ENCODE measurements around the gene CASP3. TPM values are rescaled to one million over a fixed set of nuclear protein-coding genes. Genes with fewer than 3 reads are reported as not detected.
"Not testable (repeated sequence)": the region's sequence is repeated elsewhere in the genome, so short reads cannot be mapped to it uniquely, and the experiment has no call there.

The CASP3 gene
- total RNA-seq, 4 donors from 2014 or later = 6.2 to 147 (median 35.1) TPM

GRCh38 chr4:184593461-184593860 lies 55.8 kb downstream of the CASP3 start:
- TF ChIP-seq POLR2AphosphoS5 (IDR thresholded peaks at IDR 0.05) = no peak
- no peak for TF ChIP-seq EP300 (IDR thresholded peaks at IDR 0.05; ENCODE audit: low read depth)
- TF ChIP-seq POLR2A (IDR thresholded peaks at IDR 0.05) = no peak
- no peak for TF ChIP-seq CTCF (IDR thresholded peaks at IDR 0.05)
- intact Hi-C loops (cut with DNase I; ENCODE audit: low total_unique reads) (no loop called here), in situ Hi-C loops (cut with MboI; ENCODE audit: low pct_ligation_motif_present in 1 of 4, low pct_unique_long_range_greater_than_20kb in 1 of 4, low sequenced_read_pairs in 3 of 4) (no loop called here)
- H3K9me3 ChIP-seq = no peaks in the 10 kb centered on the region
- no peak overlapping the region for H3K27ac ChIP-seq
- no peaks in the 10 kb centered on the region for H3K4me1 ChIP-seq
- DNase-seq = no peak
- WGBS, 2 donors (ENCODE audit: low coverage in 1 of 2) = 94 to 95% methylated on average over 2 to 6 of the region's 6 CpGs
- H3K36me3 ChIP-seq = no peaks in the 10 kb centered on the region
- no peaks in the 10 kb centered on the region for H3K27me3 ChIP-seq
- no peak overlapping the region for H3K4me3 ChIP-seq

- intact Hi-C loops (cut with DNase I; ENCODE audit: low total_unique reads); H3K4me1 ChIP-seq; H3K9me3 ChIP-seq; DNase-seq; H3K36me3 ChIP-seq; H3K4me3 ChIP-seq; in situ Hi-C loops (cut with MboI; ENCODE audit: low pct_ligation_motif_present in 1 of 4, low pct_unique_long_range_greater_than_20kb in 1 of 4, low sequenced_read_pairs in 3 of 4); H3K27me3 ChIP-seq; H3K27ac ChIP-seq: not testable (repeated sequence)
- 98% methylated on average over 27 of the region's 39 CpGs; no CpG with 5 or more reads in 1 of the 2 donors for WGBS, 2 donors (ENCODE audit: low coverage in 1 of 2)
Observed at GRCh38 chr4:184591747-184592270, 57.4 kb downstream of the CASP3 start.

GRCh38 chr4:184591070-184591677 lies 58.1 kb downstream of the CASP3 start:
- Histone ChIP-seq H3K9me3 (no peaks in the 10 kb centered on the region), H3K36me3 (no peaks in the 10 kb centered on the region), H3K4me3 (no peak overlapping the region), H3K4me1 (no peaks in the 10 kb centered on the region), H3K27me3 (no peaks in the 10 kb centered on the region), H3K27ac (no peak overlapping the region)
- no peak for DNase-seq
- in situ Hi-C loops (cut with MboI; ENCODE audit: low pct_ligation_motif_present in 1 of 4, low pct_unique_long_range_greater_than_20kb in 1 of 4, low sequenced_read_pairs in 3 of 4) (no loop called here), intact Hi-C loops (cut with DNase I; ENCODE audit: low total_unique reads) (no loop called here)
- 55% methylated on average over 5 of the region's 5 CpGs; no CpG with 5 or more reads in 1 of the 2 donors for WGBS, 2 donors (ENCODE audit: low coverage in 1 of 2)
- TF ChIP-seq CTCF (IDR thresholded peaks at IDR 0.05) = no peak
- no peak for TF ChIP-seq POLR2AphosphoS5 (IDR thresholded peaks at IDR 0.05)
- TF ChIP-seq POLR2A (IDR thresholded peaks at IDR 0.05) = no peak
- no peak for TF ChIP-seq EP300 (IDR thresholded peaks at IDR 0.05; ENCODE audit: low read depth)

- Histone ChIP-seq H3K4me1 (no peaks in the 10 kb centered on the region), H3K27me3 (no peaks in the 10 kb centered on the region), H3K27ac (no peak overlapping the region), H3K4me3 (no peak overlapping the region), H3K36me3 (no peaks in the 10 kb centered on the region), H3K9me3 (no peaks in the 10 kb centered on the region)
- in situ Hi-C loops (cut with MboI; ENCODE audit: low pct_ligation_motif_present in 1 of 4, low pct_unique_long_range_greater_than_20kb in 1 of 4, low sequenced_read_pairs in 3 of 4) = no loop called here
- DNase-seq = no peak
- WGBS, 2 donors (ENCODE audit: low coverage in 1 of 2) = 84% methylated on average over 3 of the region's 3 CpGs; no CpG with 5 or more reads in 1 of the 2 donors
- TF ChIP-seq EP300 (IDR thresholded peaks at IDR 0.05; ENCODE audit: low read depth) (no peak), POLR2A (IDR thresholded peaks at IDR 0.05) (no peak), CTCF (IDR thresholded peaks at IDR 0.05) (no peak), POLR2AphosphoS5 (IDR thresholded peaks at IDR 0.05) (no peak)
- intact Hi-C loops (cut with DNase I; ENCODE audit: low total_unique reads) = no loop called here
Observed at GRCh38 chr4:184590196-184590595, 59.1 kb downstream of the CASP3 start.

GRCh38 chr4:184588893-184589292 lies 60.4 kb downstream of the CASP3 start:
- no peaks in the 10 kb centered on the region for H3K4me1 ChIP-seq
- no peaks in the 10 kb centered on the region for H3K36me3 ChIP-seq
- intact Hi-C loops (cut with DNase I; ENCODE audit: low total_unique reads) = no loop called here
- H3K27ac ChIP-seq = no peak overlapping the region
- no peaks in the 10 kb centered on the region for H3K9me3 ChIP-seq
- WGBS, 2 donors (ENCODE audit: low coverage in 1 of 2) = 89 to 91% methylated on average over 7 to 8 of the region's 8 CpGs
- no peak for TF ChIP-seq EP300 (IDR thresholded peaks at IDR 0.05; ENCODE audit: low read depth)
- no peak for TF ChIP-seq POLR2AphosphoS5 (IDR thresholded peaks at IDR 0.05)
- TF ChIP-seq POLR2A (IDR thresholded peaks at IDR 0.05) = no peak
- no peak for TF ChIP-seq CTCF (IDR thresholded peaks at IDR 0.05)
- H3K4me3 ChIP-seq = no peak overlapping the region
- in situ Hi-C loops (cut with MboI; ENCODE audit: low pct_ligation_motif_present in 1 of 4, low pct_unique_long_range_greater_than_20kb in 1 of 4, low sequenced_read_pairs in 3 of 4) = no loop called here
- no peak for DNase-seq
- no peaks in the 10 kb centered on the region for H3K27me3 ChIP-seq
